Spleen (tissue), 11 donors: ENCODE data around the gene FAM228B. TPM values are rescaled to one million over a fixed set of nuclear protein-coding genes. Genes with fewer than 3 reads are reported as not detected.

Source experiments
- DNase-seq: peaks from one replicate; pipeline ENCODE4 v3.0.0-alpha.2; 2020
- H3K27ac ChIP-seq, 8 donors: fragments of 200-600 bp; sonication (generic) in 7 of 8; 1 replicate in 4 of 8; 2 replicates in 4 of 8; pipeline versions ENCODE4 v1.5.0 to v1.8.0; 2016 to 2021; ENCODE audit warnings: inconsistent platforms in 4 of 8, mild to moderate bottlenecking in 4 of 8, moderate library complexity in 1 of 8
- H3K27me3 ChIP-seq, 7 donors: fragments of 200-600 bp; sonication (generic) in 6 of 7; replicated peaks in 1 of 7; 1 replicate in 4 of 7; 2 replicates in 3 of 7; pipeline versions ENCODE4 v1.5.0 to v1.8.0; 2016 to 2021; ENCODE audit warnings: inconsistent platforms in 3 of 7, mild to moderate bottlenecking in 1 of 7
- H3K36me3 ChIP-seq, 6 donors: fragments of 200-600 bp; sonication (generic) in 5 of 6; 1 replicate in 4 of 6; 2 replicates in 2 of 6; pipeline versions ENCODE4 v1.5.0 to v1.8.0; 2016 to 2021; ENCODE audit warnings: inconsistent platforms in 2 of 6
- H3K4me1 ChIP-seq, 6 donors: fragments of 200-600 bp; sonication (generic) in 5 of 6; 1 replicate in 3 of 6; 2 replicates in 3 of 6; pipeline versions ENCODE4 v1.5.0 to v1.8.0; 2016 to 2021; ENCODE audit warnings: inconsistent platforms in 3 of 6
- H3K4me3 ChIP-seq, 8 donors: fragments of 200-600 bp; sonication (generic) in 7 of 8; 1 replicate in 4 of 8; 2 replicates in 4 of 8; pipeline versions ENCODE4 v1.5.0 to v1.8.0; 2016 to 2021; ENCODE audit warnings: inconsistent platforms in 4 of 8, mild to moderate bottlenecking in 4 of 8, moderate library complexity in 2 of 8
- H3K9me3 ChIP-seq, 8 donors: fragments of 200-600 bp; sonication (generic) in 7 of 8; 1 replicate in 4 of 8; 2 replicates in 4 of 8; pipeline versions ENCODE4 v1.5.0 to v1.8.0; 2016 to 2021; ENCODE audit warnings: inconsistent platforms in 4 of 8
- CTCF ChIP-seq, 11 experiments: fragments of 200-600 bp in 7 of 11; fragments of 450-650 bp in 4 of 11; sonication (generic) in 4 of 11; IDR thresholded peaks in 8 of 11; conservative IDR thresholded peaks in 3 of 11; 1 replicate in 7 of 11; 2 replicates in 4 of 11; pipeline versions ENCODE4 v1.4.0 to v1.8.0; 2016 to 2021; ENCODE audit warnings: antibody characterized with exemption in 11 of 11, inconsistent platforms in 4 of 11, mild to moderate bottlenecking in 1 of 11
- POLR2A ChIP-seq, 3 donors: fragments of 450-650 bp; IDR thresholded peaks; one replicate each; pipeline ENCODE4 v1.5.1; 2017; ENCODE audit warnings: antibody characterized with exemption in 3 of 3, mild to moderate bottlenecking in 1 of 3
- POLR2AphosphoS5 ChIP-seq, 3 donors: sonication (generic); formaldehyde crosslinking; IDR thresholded peaks; one replicate each; pipeline ENCODE4 v1.5.1; 2017; ENCODE audit warnings: antibody characterized with exemption in 3 of 3
- WGBS, 5 donors: extraction: QIAGEN DNeasy Blood & Tissue Kit in 3 of 5; methylation state at CpG; one replicate each; pipeline versions ENCODE4 v1.1.5 to v1.1.7; 2013 to 2018; 5-methylcytosine and 5-hydroxymethylcytosine counted together
- intact Hi-C: fragments of 100-400 bp; cut with DNase I; formaldehyde crosslinking; loops from one replicate; pipeline ENCODE4 v1.15.0; 2023; ENCODE audit warnings: low total_unique reads
- polyA plus RNA-seq, 3 donors: library from polyadenylated mRNA; stranded (reverse); fragments of 200-250 nt; gene quantifications; one replicate each; pipeline ENCODE4 v1.2.1, GENCODE V29; 2013
- total RNA-seq, 7 donors: library from RNA; depleted of rRNA in 3 of 7; stranded (reverse); fragments of >200 nt in 3 of 7; fragmentation: NEBNext Ultra II Directional in 4 of 7; extraction: Animal tissue kit (Norgen Biotek cat#: 25700) in 4 of 7; gene quantifications; one replicate each; pipeline versions ENCODE4 v1.1.0 to v1.2.1, GENCODE V29; 2016 to 2021
- donor health status: healthy with polysubstance abuse.
- donor health status: DM: no; HTN: no; CAD: no; lungs with moderate emphysema.
- donor health status: DM: no; HTN: no; CAD: no.
- donor health status: Bipolar disorder and iron deficiency.
- donor health status: healthy.
- donor health status: DM: no; HTN: no; CAD: no.
- donor health status: DM: yes; HTN: yes; CAD: no.

The FAM228B gene
- total and polyA plus RNA-seq, 10 donors: 12.8 to 37.7 (median 29.2) TPM

DNA sequence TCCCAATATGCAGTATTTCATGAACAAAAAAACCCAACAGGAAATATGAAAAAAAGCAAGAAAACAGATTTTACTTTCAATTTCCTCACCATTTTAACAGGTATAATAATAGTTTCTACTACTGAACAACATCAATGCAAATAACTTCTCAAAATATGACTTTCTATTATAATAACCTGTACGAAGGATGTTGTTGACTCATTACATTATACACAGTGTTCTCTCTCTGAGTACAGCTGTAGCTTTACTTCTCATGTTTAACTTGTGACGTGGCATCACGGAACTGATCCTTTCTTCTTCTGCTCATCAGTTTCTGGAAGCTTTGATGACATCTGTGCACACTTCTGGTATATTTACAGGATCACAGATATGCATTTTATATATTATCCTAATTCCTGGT is 91.6 kb downstream of the FAM228B start:
- H3K36me3 ChIP-seq: peaks cover 0 to 100% (median 85%) of the 10 kb centered on the region in 6 donors
- intact Hi-C loops: no loop called here
- H3K27ac ChIP-seq: peak overlapping the region in 3 of 8 donors; percentile 4 to 39 (median 18)
- no peaks in the 10 kb centered on the region for H3K9me3 ChIP-seq
- no peaks in the 10 kb centered on the region for H3K4me1 ChIP-seq
- H3K4me3 ChIP-seq: no peak overlapping the region
- H3K27me3 ChIP-seq: no peaks in the 10 kb centered on the region
- TF ChIP-seq CTCF (IDR thresholded peaks at IDR 0.05 in 8 of 11, conservative IDR thresholded peaks at IDR 0.05 in 3 of 11) (no peak), POLR2A (IDR thresholded peaks at IDR 0.05) (no peak), POLR2AphosphoS5 (IDR thresholded peaks at IDR 0.05) (no peak)
- WGBS, 5 donors: 69 to 84% (median 82%) methylated on average over 3 of the region's 3 CpGs
- no peak for DNase-seq

Other genes starting within 250 kb of the FAM228B start
- gene ATAD2B, start 196.3 kb upstream of the FAM228B start, total RNA-seq: 10 to 100 TPM; 33.4 to 61.2 (median 37.9) TPM
- gene ATAD2B, start 196.3 kb upstream of the FAM228B start, polyA plus RNA-seq: 1 to 10 TPM; 4.4 to 4.8 (median 4.5) TPM
- 10 to 100 TPM in 1 of 7 donors, 1 to 10 TPM in 6; 8.2 to 12.4 (median 9.2) TPM for gene UBXN2A, start 183.0 kb upstream of the FAM228B start, total RNA-seq
- gene UBXN2A, start 183.0 kb upstream of the FAM228B start, polyA plus RNA-seq: 1 to 10 TPM; 4.3 to 6.6 (median 4.4) TPM
- gene MFSD2B, start 113.4 kb upstream of the FAM228B start, total RNA-seq: 1 to 10 TPM in 4 of 7 donors, under 1 TPM in 3; 0.32 to 3.1 (median 1.0) TPM
- gene MFSD2B, start 113.4 kb upstream of the FAM228B start, polyA plus RNA-seq: under 1 TPM; 0.09 to 0.29 (median 0.13) TPM
- 10 to 100 TPM in 4 of 7 donors, 1 to 10 TPM in 3; 7.0 to 13.1 (median 10.5) TPM for gene WDCP, start 76.1 kb upstream of the FAM228B start, total RNA-seq
- gene WDCP, start 76.1 kb upstream of the FAM228B start, polyA plus RNA-seq: 1 to 10 TPM; 2.9 to 4.1 (median 3.9) TPM
- gene FKBP1B, start 73.7 kb upstream of the FAM228B start, total RNA-seq: 1 to 10 TPM; 2.4 to 5.1 (median 3.8) TPM
- 1 to 10 TPM; 2.6 to 3.9 (median 3.3) TPM for gene FKBP1B, start 73.7 kb upstream of the FAM228B start, polyA plus RNA-seq
- 10 to 100 TPM; 47.2 to 71.1 (median 55.4) TPM for gene SF3B6, start 47.1 kb upstream of the FAM228B start, total RNA-seq
- gene SF3B6, start 47.1 kb upstream of the FAM228B start, polyA plus RNA-seq: 100 to 1,000 TPM in 2 of 3 donors, 10 to 100 TPM in 1; 67.5 to 114 (median 107) TPM
- gene TP53I3, start 38.6 kb upstream of the FAM228B start, total RNA-seq: 10 to 100 TPM in 2 of 7 donors, 1 to 10 TPM in 5; 7.1 to 16.4 (median 8.8) TPM
- gene TP53I3, start 38.6 kb upstream of the FAM228B start, polyA plus RNA-seq: 10 to 100 TPM; 12.0 to 17.6 (median 12.3) TPM
- gene PFN4, start 135 bp upstream of the FAM228B start, total RNA-seq: 1 to 10 TPM in 1 of 7 donors, under 1 TPM in 2, not detected in 4; 0.60 to 1.2 (median 0.89) TPM
- 1 to 10 TPM in 1 of 3 donors, under 1 TPM in 2; 0.35 to 1.3 (median 0.55) TPM for gene PFN4, start 135 bp upstream of the FAM228B start, polyA plus RNA-seq
- gene FAM228A, start 51.6 kb downstream of the FAM228B start, total RNA-seq: 1 to 10 TPM in 4 of 7 donors, under 1 TPM in 3; 0.27 to 1.9 (median 1.2) TPM
- gene FAM228A, start 51.6 kb downstream of the FAM228B start, polyA plus RNA-seq: under 1 TPM; 0.21 to 0.80 (median 0.26) TPM
- 100 to 1,000 TPM in 6 of 7 donors, 10 to 100 TPM in 1; 92.6 to 150 (median 109) TPM for gene ITSN2, start 237.1 kb downstream of the FAM228B start, total RNA-seq
- 10 to 100 TPM; 41.1 to 59.7 (median 49.3) TPM for gene ITSN2, start 237.1 kb downstream of the FAM228B start, polyA plus RNA-seq